Sigmoid colon (tissue), 7 donors: Measurements from ENCODE around the gene NUCB2. TPM values are rescaled to one million over a fixed set of nuclear protein-coding genes. Genes with fewer than 3 reads are reported as not detected.

ENCODE experiments used
- DNase-seq: peaks from one replicate; pipeline ENCODE4 v3.0.0-alpha.2; 2019
- H3K27ac ChIP-seq, 4 donors: fragments of 200-600 bp; sonication (generic); one replicate each; pipeline ENCODE4 v1.5.1; 2016 to 2019; ENCODE audit warnings: mild to moderate bottlenecking in 1 of 4
- H3K27me3 ChIP-seq, 3 donors: fragments of 200-600 bp; sonication (generic); one replicate each; pipeline ENCODE4 v1.5.1; 2019; ENCODE audit warnings: mild to moderate bottlenecking in 1 of 3
- H3K36me3 ChIP-seq, 4 donors: fragments of 200-600 bp; sonication (generic); one replicate each; pipeline ENCODE4 v1.5.1; 2016 to 2019
- H3K4me1 ChIP-seq, 4 donors: fragments of 200-600 bp; sonication (generic); one replicate each; pipeline ENCODE4 v1.5.1; 2017 to 2019
- H3K4me3 ChIP-seq, 4 donors: fragments of 200-600 bp; sonication (generic); one replicate each; pipeline ENCODE4 v1.5.1; 2017 to 2019; ENCODE audit warnings: mild to moderate bottlenecking in 2 of 4, moderate library complexity in 1 of 4
- H3K9me3 ChIP-seq, 4 donors: fragments of 200-600 bp in 3 of 4; sonication (generic) in 3 of 4; one replicate each; pipeline versions ENCODE4 v1.5.1 to v1.6.1; 2013 to 2019
- CTCF ChIP-seq, 4 experiments: fragments of 450-650 bp in 3 of 4; fragments of 200-600 bp in 1 of 4; IDR thresholded peaks; one replicate each; pipeline ENCODE4 v1.5.1; 2016 to 2019; ENCODE audit warnings: antibody characterized with exemption in 4 of 4, mild to moderate bottlenecking in 3 of 4, moderate library complexity in 2 of 4
- EP300 ChIP-seq, 4 donors: sonication (generic); formaldehyde crosslinking; IDR thresholded peaks; one replicate each; pipeline ENCODE4 v1.6.1; 2017; ENCODE audit warnings: antibody characterized with exemption in 4 of 4
- POLR2A ChIP-seq, 2 donors: fragments of 450-650 bp; IDR thresholded peaks; one replicate each; pipeline ENCODE4 v1.6.1; 2016; ENCODE audit warnings: antibody characterized with exemption in 2 of 2, mild to moderate bottlenecking in 2 of 2, moderate library complexity in 2 of 2
- POLR2AphosphoS5 ChIP-seq, 4 donors: sonication (generic); formaldehyde crosslinking; IDR thresholded peaks; one replicate each; pipeline ENCODE4 v1.6.1; 2017; ENCODE audit warnings: antibody characterized with exemption in 4 of 4
- WGBS, 2 donors: extraction: QIAGEN DNeasy Blood & Tissue Kit; methylation state at CpG; one replicate each; pipeline ENCODE4 v1.1.7; 2013; 5-methylcytosine and 5-hydroxymethylcytosine counted together
- intact Hi-C: fragments of 100-400 bp; cut with DNase I; formaldehyde crosslinking; loops from one replicate; pipeline ENCODE4 v1.15.1; 2023
- polyA plus RNA-seq, 3 donors: library from polyadenylated mRNA; stranded (reverse); fragments of 200-250 nt; gene quantifications; one replicate each; pipeline ENCODE4 v1.2.3, GENCODE V29; 2013
- total RNA-seq, 4 donors: library from RNA; depleted of rRNA; stranded (reverse); fragments of >200 nt; gene quantifications; one replicate each; pipeline ENCODE4 v1.1.0, GENCODE V29; 2016
- donor health status: healthy with polysubstance abuse.
- donor health status: Bipolar disorder and iron deficiency.
- donor health status: healthy.

Gene NUCB2
- total and polyA plus RNA-seq, 7 donors = 19.8 to 68.3 (median 39.2) TPM

DNA sequence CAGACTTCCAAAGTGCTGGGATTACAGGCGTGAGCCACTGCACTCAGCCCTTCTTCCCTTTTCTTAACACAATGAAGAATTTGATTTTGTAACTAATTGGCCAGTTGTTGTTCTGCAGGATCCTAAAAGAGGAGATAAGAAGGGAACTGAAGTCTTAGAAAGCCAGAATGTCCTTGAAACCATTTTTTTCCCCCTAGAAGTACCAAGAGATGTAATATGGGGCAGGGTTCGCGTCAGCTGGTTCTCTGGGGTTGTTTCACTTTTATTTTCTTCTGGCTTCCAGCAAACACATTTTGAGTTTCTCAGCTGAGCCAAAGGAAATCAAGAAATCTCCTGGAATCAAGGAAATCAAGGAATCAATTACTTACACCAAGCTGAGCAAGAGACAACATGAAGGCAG lies 7.6 kb upstream of the NUCB2 start:
- intact Hi-C loops = no loop called here
- Histone ChIP-seq H3K4me3 (no peak overlapping the region), H3K27me3 (no peaks in the 10 kb centered on the region), H3K4me1 (no peaks in the 10 kb centered on the region), H3K27ac (no peak overlapping the region), H3K9me3 (no peaks in the 10 kb centered on the region), H3K36me3 (no peaks in the 10 kb centered on the region)
- WGBS, 2 donors = 74 to 77% methylated on average over 3 of the region's 3 CpGs
- DNase-seq = no peak
- TF ChIP-seq EP300 (IDR thresholded peaks at IDR 0.05) (no peak), POLR2AphosphoS5 (IDR thresholded peaks at IDR 0.05) (no peak), POLR2A (IDR thresholded peaks at IDR 0.05) (no peak), CTCF (IDR thresholded peaks at IDR 0.05) (no peak)

DNA sequence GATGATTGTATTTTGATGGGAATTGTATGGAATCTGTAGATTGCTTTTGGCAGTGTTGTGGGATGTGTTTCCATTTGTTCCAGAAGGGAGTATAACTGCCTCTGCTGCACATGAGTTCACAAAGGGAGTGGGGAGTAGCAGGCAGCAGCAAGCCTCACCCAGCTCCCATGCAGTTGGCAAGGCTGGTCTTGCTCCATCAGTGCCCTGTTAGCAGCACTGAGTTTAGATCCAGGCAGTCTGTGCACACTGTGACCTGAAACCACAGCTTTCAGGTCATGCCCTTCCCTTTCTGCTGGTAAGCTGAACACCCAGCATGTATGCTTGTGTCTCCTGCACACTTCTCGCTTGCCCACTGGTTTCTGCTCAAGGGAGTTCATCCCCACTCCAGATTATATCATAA lies 3.7 kb upstream of the NUCB2 start:
- DNase-seq = no peak
- Histone ChIP-seq H3K36me3 (no peaks in the 10 kb centered on the region), H3K27ac (no peak overlapping the region), H3K9me3 (no peaks in the 10 kb centered on the region), H3K4me3 (no peak overlapping the region), H3K4me1 (peaks cover 0 to 8% (median 4%) of the 10 kb centered on the region in 4 donors), H3K27me3 (no peaks in the 10 kb centered on the region)
- TF ChIP-seq EP300 (IDR thresholded peaks at IDR 0.05) (no peak), POLR2A (IDR thresholded peaks at IDR 0.05) (no peak), CTCF (IDR thresholded peaks at IDR 0.05) (no peak), POLR2AphosphoS5 (IDR thresholded peaks at IDR 0.05) (no peak)
- WGBS, 2 donors = 92 to 93% methylated on average over 1 of the region's 1 CpG
- intact Hi-C loops = no loop called here

- TF ChIP-seq POLR2A (IDR thresholded peaks at IDR 0.05) = no peak
- no peak for TF ChIP-seq CTCF (IDR thresholded peaks at IDR 0.05)
- no peak for TF ChIP-seq EP300 (IDR thresholded peaks at IDR 0.05)
- TF ChIP-seq POLR2AphosphoS5 (IDR thresholded peaks at IDR 0.05) = no peak
- Histone ChIP-seq H3K27me3 (no peaks in the 10 kb centered on the region), H3K36me3 (no peaks in the 10 kb centered on the region), H3K4me3 (no peak overlapping the region), H3K27ac (no peak overlapping the region), H3K9me3 (no peaks in the 10 kb centered on the region), H3K4me1 (peaks cover 0 to 8% (median 4%) of the 10 kb centered on the region in 4 donors)
- intact Hi-C loops = no loop called here
- 43 to 71% methylated on average over 6 of the region's 6 CpGs for WGBS, 2 donors
- DNase-seq = no peak
Measured at GRCh38 chr11:17273211-17273610, 3.3 kb upstream of the NUCB2 start.

GRCh38 chr11:17273668-17274282 lies 2.8 kb upstream of the NUCB2 start:
- intact Hi-C loops = no loop called here
- no peak for DNase-seq
- H3K36me3 ChIP-seq = no peaks in the 10 kb centered on the region
- WGBS, 2 donors = 86 to 88% methylated on average over 5 of the region's 5 CpGs
- H3K4me1 ChIP-seq = peaks cover 0 to 8% (median 4%) of the 10 kb centered on the region in 4 donors
- no peak overlapping the region for H3K27ac ChIP-seq
- no peak overlapping the region for H3K4me3 ChIP-seq
- H3K9me3 ChIP-seq = no peaks in the 10 kb centered on the region
- TF ChIP-seq POLR2AphosphoS5 (IDR thresholded peaks at IDR 0.05) (no peak), EP300 (IDR thresholded peaks at IDR 0.05) (no peak)
- H3K27me3 ChIP-seq = no peaks in the 10 kb centered on the region

GRCh38 chr11:17275400-17276235 lies 921 bp upstream of the NUCB2 start:
- TF ChIP-seq EP300 (IDR thresholded peaks at IDR 0.05) (no peak), POLR2A (IDR thresholded peaks at IDR 0.05) (no peak), CTCF (IDR thresholded peaks at IDR 0.05) (no peak), POLR2AphosphoS5 (IDR thresholded peaks at IDR 0.05) (no peak)
- intact Hi-C loops = loop anchor here (1.0 to 5.0 kb wide), 3 partner anchors 67 to 198 kb away; partner anchors contain the start of gene RPS13
- Histone ChIP-seq H3K36me3 (no peaks in the 10 kb centered on the region), H3K4me3 (peak overlapping the region; percentile 71 to 99 (median 88)), H3K9me3 (no peaks in the 10 kb centered on the region), H3K27me3 (no peaks in the 10 kb centered on the region), H3K4me1 (peaks cover 0 to 8% (median 4%) of the 10 kb centered on the region in 4 donors), H3K27ac (peak overlapping the region; percentile 89 to 96 (median 93))
- WGBS, 2 donors = 52 to 55% methylated on average over 10 of the region's 10 CpGs
- no peak for DNase-seq
